ENCODE measurements around the gene VAV2. TPM values are rescaled to one million over a fixed set of nuclear protein-coding genes. Genes with fewer than 3 reads are reported as not detected.

The VAV2 gene
- total RNA-seq, 3 donors from 2014 or later (not counting 1 experiment from before 2014, with no cell fraction given) = 3.9 to 5.1 (median 4.8) TPM

GRCh38 chr9:134014946-134015345, 22.8 kb upstream of the VAV2 start:
- Mint-ChIP-seq H3K4me3 (no peak overlapping the region), H3K4me1 (no peaks in the 10 kb centered on the region), H3K9me3 (no peaks in the 10 kb centered on the region), H3K27me3 (ENCODE audit: low read depth in 2 of 2) (no peaks in the 10 kb centered on the region), H3K36me3 (no peaks in the 10 kb centered on the region), H3K27ac (no peak overlapping the region)
- no peaks in the 10 kb centered on the region for H3K27me3 ChIP-seq (ENCODE audit: control insufficient read depth, insufficient read depth, low read length)
- intact Hi-C loops (cut with micrococcal nuclease) = no loop called here
- TF ChIP-seq CTCF (IDR thresholded peaks at IDR 0.05) = no peak
- no peaks in the 10 kb centered on the region for H3K36me3 ChIP-seq (ENCODE audit: control insufficient read depth, insufficient read depth, low read length)
- no peak overlapping the region for H3K27ac ChIP-seq (ENCODE audit: low read length)
- DNase-seq = no peak
- no peaks in the 10 kb centered on the region for H3K9me3 ChIP-seq (ENCODE audit: control insufficient read depth, insufficient read depth, low read length)
- H3K4me1 ChIP-seq (ENCODE audit: control insufficient read depth, insufficient read depth, low read length) = no peaks in the 10 kb centered on the region
- no peak overlapping the region for H3K4me3 ChIP-seq (ENCODE audit: low read length)
- WGBS (ENCODE audit: insufficient coverage) = 100% methylated on average over 2 of the region's 2 CpGs
- no peak for ATAC-seq

- no peaks in the 10 kb centered on the region for H3K9me3 Mint-ChIP-seq
- WGBS (ENCODE audit: insufficient coverage) = 88% methylated on average over 6 of the region's 6 CpGs
These were observed 19.3 kb upstream of the VAV2 start for GRCh38 chr9:134011401-134011800.

GRCh38 chr9:134010310-134011173, 18.4 kb upstream of the VAV2 start:
- H3K9me3 Mint-ChIP-seq = no peaks in the 10 kb centered on the region
- no peaks in the 10 kb centered on the region for H3K9me3 ChIP-seq (ENCODE audit: control insufficient read depth, insufficient read depth, low read length)
- no peak overlapping the region for H3K27ac Mint-ChIP-seq
- TF ChIP-seq CTCF (IDR thresholded peaks at IDR 0.05) = no peak
- H3K4me1 Mint-ChIP-seq = no peaks in the 10 kb centered on the region
- intact Hi-C loops (cut with micrococcal nuclease) = no loop called here
- no peaks in the 10 kb centered on the region for H3K36me3 Mint-ChIP-seq
- WGBS (ENCODE audit: insufficient coverage) = 54% methylated on average over 20 of the region's 20 CpGs
- ATAC-seq = no peak
- no peaks in the 10 kb centered on the region for H3K4me1 ChIP-seq (ENCODE audit: control insufficient read depth, insufficient read depth, low read length)
- H3K4me3 ChIP-seq (ENCODE audit: low read length) = no peak overlapping the region
- H3K27me3 ChIP-seq (ENCODE audit: control insufficient read depth, insufficient read depth, low read length) = no peaks in the 10 kb centered on the region
- DNase-seq = no peak
- H3K4me3 Mint-ChIP-seq = no peak overlapping the region
- H3K27ac ChIP-seq (ENCODE audit: low read length) = no peak overlapping the region
- no peaks in the 10 kb centered on the region for H3K36me3 ChIP-seq (ENCODE audit: control insufficient read depth, insufficient read depth, low read length)
- peaks cover 5 to 17% of the 10 kb centered on the region in 2 donors for H3K27me3 Mint-ChIP-seq (ENCODE audit: low read depth in 2 of 2)

More at GRCh38 chr9:134011401-134011800, 19.3 kb upstream of the VAV2 start:
- H3K27ac Mint-ChIP-seq = no peak overlapping the region
- DNase-seq (no peak), ATAC-seq (no peak)
- Histone ChIP-seq H3K27me3 (ENCODE audit: control insufficient read depth, insufficient read depth, low read length) (no peaks in the 10 kb centered on the region), H3K9me3 (ENCODE audit: control insufficient read depth, insufficient read depth, low read length) (no peaks in the 10 kb centered on the region), H3K4me1 (ENCODE audit: control insufficient read depth, insufficient read depth, low read length) (no peaks in the 10 kb centered on the region), H3K36me3 (ENCODE audit: control insufficient read depth, insufficient read depth, low read length) (no peaks in the 10 kb centered on the region), H3K27ac (ENCODE audit: low read length) (no peak overlapping the region), H3K4me3 (ENCODE audit: low read length) (no peak overlapping the region)
- no peak for TF ChIP-seq CTCF (IDR thresholded peaks at IDR 0.05)
- H3K4me3 Mint-ChIP-seq = no peak overlapping the region
- no peaks in the 10 kb centered on the region for H3K4me1 Mint-ChIP-seq
- intact Hi-C loops (cut with micrococcal nuclease) = no loop called here
- peaks cover 5 to 17% of the 10 kb centered on the region in 2 donors for H3K27me3 Mint-ChIP-seq (ENCODE audit: low read depth in 2 of 2)
- H3K36me3 Mint-ChIP-seq = no peaks in the 10 kb centered on the region
